ENCODE data around the gene ST6GAL1. TPM values are rescaled to one million over a fixed set of nuclear protein-coding genes. Genes with fewer than 3 reads are reported as not detected.

The ST6GAL1 gene
- total and polyA plus RNA-seq, 4 donors = 15.1 to 113 (median 60.4) TPM

DNA sequence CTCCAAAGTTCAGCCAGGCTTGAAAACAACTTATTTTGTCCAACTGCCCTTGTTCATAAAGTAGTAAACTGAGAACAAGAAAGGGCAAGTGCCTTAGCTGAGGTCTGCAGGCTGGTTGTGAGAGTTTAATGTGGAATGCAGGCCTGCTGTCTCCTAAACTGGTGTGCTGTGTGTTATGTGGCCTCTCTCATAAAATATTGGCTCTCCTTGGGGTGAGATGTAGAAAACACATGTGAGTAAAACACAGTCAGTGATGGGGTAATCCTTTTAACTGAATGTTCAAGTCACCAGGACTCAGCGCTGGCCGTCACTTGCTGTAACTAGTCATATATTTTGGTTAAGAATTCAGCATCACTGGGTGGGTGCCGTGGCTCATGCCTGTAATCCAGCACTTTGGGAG lies 7.1 kb upstream of the ST6GAL1 start:
- WGBS, 2 donors = 96 to 97% methylated on average over 3 of the region's 3 CpGs
- no peak for ATAC-seq (ENCODE audit: insufficient read depth, low FRiP score)
- H3K9me3 ChIP-seq (ENCODE audit: control insufficient read depth in 4 of 4, insufficient read depth in 3 of 4, low read length in 3 of 4) = no peaks in the 10 kb centered on the region
- no peaks in the 10 kb centered on the region for H3K27me3 ChIP-seq (ENCODE audit: control insufficient read depth in 3 of 3, insufficient read depth in 3 of 3, low read length in 2 of 3)
- H3K36me3 ChIP-seq (ENCODE audit: control insufficient read depth in 4 of 4, insufficient read depth in 4 of 4, low read length in 4 of 4) = no peaks in the 10 kb centered on the region
- no peak overlapping the region for H3K9ac ChIP-seq (ENCODE audit: insufficient read depth in 1 of 2, low read length in 2 of 2)
- no peak overlapping the region for H3K4me3 ChIP-seq
- H3K4me1 ChIP-seq (ENCODE audit: control insufficient read depth in 5 of 5, insufficient read depth in 5 of 5, low read length in 5 of 5) = no peaks in the 10 kb centered on the region
- TF ChIP-seq, protein P1, sequence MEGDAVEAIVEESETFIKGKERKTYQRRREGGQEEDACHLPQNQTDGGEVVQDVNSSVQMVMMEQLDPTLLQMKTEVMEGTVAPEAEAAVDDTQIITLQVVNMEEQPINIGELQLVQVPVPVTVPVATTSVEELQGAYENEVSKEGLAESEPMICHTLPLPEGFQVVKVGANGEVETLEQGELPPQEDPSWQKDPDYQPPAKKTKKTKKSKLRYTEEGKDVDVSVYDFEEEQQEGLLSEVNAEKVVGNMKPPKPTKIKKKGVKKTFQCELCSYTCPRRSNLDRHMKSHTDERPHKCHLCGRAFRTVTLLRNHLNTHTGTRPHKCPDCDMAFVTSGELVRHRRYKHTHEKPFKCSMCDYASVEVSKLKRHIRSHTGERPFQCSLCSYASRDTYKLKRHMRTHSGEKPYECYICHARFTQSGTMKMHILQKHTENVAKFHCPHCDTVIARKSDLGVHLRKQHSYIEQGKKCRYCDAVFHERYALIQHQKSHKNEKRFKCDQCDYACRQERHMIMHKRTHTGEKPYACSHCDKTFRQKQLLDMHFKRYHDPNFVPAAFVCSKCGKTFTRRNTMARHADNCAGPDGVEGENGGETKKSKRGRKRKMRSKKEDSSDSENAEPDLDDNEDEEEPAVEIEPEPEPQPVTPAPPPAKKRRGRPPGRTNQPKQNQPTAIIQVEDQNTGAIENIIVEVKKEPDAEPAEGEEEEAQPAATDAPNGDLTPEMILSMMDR (IDR thresholded peaks at IDR 0.05; ENCODE audit: control extremely low read depth, extremely low read depth) = no peak
- no peak for DNase-seq
- no peak overlapping the region for H3K27ac ChIP-seq (ENCODE audit: low read depth in 1 of 2, low read length in 1 of 2)

- no peaks in the 10 kb centered on the region for H3K9me3 ChIP-seq (ENCODE audit: control insufficient read depth in 4 of 4, insufficient read depth in 3 of 4, low read length in 3 of 4)
- no peak overlapping the region for H3K27ac ChIP-seq (ENCODE audit: low read depth in 1 of 2, low read length in 1 of 2)
- no peak for ATAC-seq (ENCODE audit: insufficient read depth, low FRiP score)
- peaks cover 0 to 2% (median 0%) of the 10 kb centered on the region in 5 donors for H3K4me1 ChIP-seq (ENCODE audit: control insufficient read depth in 5 of 5, insufficient read depth in 5 of 5, low read length in 5 of 5)
- WGBS, 2 donors = 93 to 96% methylated on average over 1 of the region's 1 CpG
- H3K9ac ChIP-seq (ENCODE audit: insufficient read depth in 1 of 2, low read length in 2 of 2) = no peak overlapping the region
- H3K27me3 ChIP-seq (ENCODE audit: control insufficient read depth in 3 of 3, insufficient read depth in 3 of 3, low read length in 2 of 3) = peaks cover 0 to 3% (median 0%) of the 10 kb centered on the region in 3 donors
- no peaks in the 10 kb centered on the region for H3K36me3 ChIP-seq (ENCODE audit: control insufficient read depth in 4 of 4, insufficient read depth in 4 of 4, low read length in 4 of 4)
- no peak overlapping the region for H3K4me3 ChIP-seq
- TF ChIP-seq, protein P1 (IDR thresholded peaks at IDR 0.05; ENCODE audit: control extremely low read depth, extremely low read depth) = no peak
- DNase-seq = no peak
Observed at GRCh38 chr3:186925826-186926225, 4.5 kb upstream of the ST6GAL1 start.

DNA sequence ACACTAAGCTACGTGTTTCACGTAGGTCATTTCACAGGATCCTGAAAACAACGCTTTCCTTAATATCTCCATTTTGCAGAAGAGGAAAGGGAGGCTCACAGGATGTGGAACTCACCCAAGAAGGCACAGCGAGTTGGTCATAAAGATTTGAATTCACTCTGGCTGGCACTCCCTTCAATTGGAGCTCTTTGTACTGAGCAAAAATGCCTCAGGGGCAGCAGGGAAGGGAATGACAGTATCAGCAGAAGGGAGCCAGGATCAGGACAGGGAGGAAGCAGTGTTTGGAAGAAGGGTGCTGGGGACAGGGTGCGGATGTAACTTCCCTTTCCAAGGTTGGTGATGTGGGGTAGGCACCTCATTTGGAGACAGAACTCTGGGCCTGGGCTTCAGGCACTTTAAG lies 1.1 kb upstream of the ST6GAL1 start:
- WGBS, 2 donors = 80 to 83% methylated on average over 5 of the region's 5 CpGs
- Histone ChIP-seq H3K9me3 (ENCODE audit: control insufficient read depth in 4 of 4, insufficient read depth in 3 of 4, low read length in 3 of 4) (no peaks in the 10 kb centered on the region), H3K27me3 (ENCODE audit: control insufficient read depth in 3 of 3, insufficient read depth in 3 of 3, low read length in 2 of 3) (peaks cover 0 to 3% (median 0%) of the 10 kb centered on the region in 3 donors)

More for the DNA sequence above, 1.1 kb upstream of the ST6GAL1 start:
- TF ChIP-seq, protein P1 (IDR thresholded peaks at IDR 0.05; ENCODE audit: control extremely low read depth, extremely low read depth) = no peak
- Histone ChIP-seq H3K9ac (ENCODE audit: insufficient read depth in 1 of 2, low read length in 2 of 2) (no peak overlapping the region), H3K27ac (ENCODE audit: low read depth in 1 of 2, low read length in 1 of 2) (no peak overlapping the region), H3K4me1 (ENCODE audit: control insufficient read depth in 5 of 5, insufficient read depth in 5 of 5, low read length in 5 of 5) (peaks cover 0 to 13% (median 4%) of the 10 kb centered on the region in 5 donors), H3K36me3 (ENCODE audit: control insufficient read depth in 4 of 4, insufficient read depth in 4 of 4, low read length in 4 of 4) (peaks cover 0 to 4% (median 0%) of the 10 kb centered on the region in 4 donors), H3K4me3 (no peak overlapping the region)
- ATAC-seq (ENCODE audit: insufficient read depth, low FRiP score) = no peak
- no peak for DNase-seq

Data from lung (tissue), 12 donors.